Smooth muscle cell (in vitro differentiated cells): ENCODE data around the gene TTR. TPM values are rescaled to one million over a fixed set of nuclear protein-coding genes. Genes with fewer than 3 reads are reported as not detected.

Source experiments
- DNase-seq: peaks from one replicate; lab custom pipeline; 2025; ENCODE audit not compliant: unreplicated experiment; lab: John Stamatoyannopoulos, UW
- H2AFZ ChIP-seq: fragments of 200-600 bp; sonication (generic); 2 replicates; pipeline ENCODE4 v1.6.0; 2016; ENCODE audit warnings: antibody characterized with exemption, low read depth, mild to moderate bottlenecking
- H3F3A ChIP-seq: fragments of 200-600 bp; sonication (generic); 2 replicates; pipeline ENCODE4 v1.6.0; 2017; ENCODE audit warnings: antibody characterized with exemption, low read depth
- H3K27ac ChIP-seq: fragments of 200-600 bp; sonication (generic); 2 replicates; pipeline ENCODE4 v1.5.1; 2016; ENCODE audit warnings: low read depth, mild to moderate bottlenecking
- H3K27me3 ChIP-seq: fragments of 200-600 bp; sonication (generic); 2 replicates; pipeline ENCODE4 v1.6.1; 2016; ENCODE audit warnings: low read depth, mild to moderate bottlenecking
- H3K36me3 ChIP-seq: fragments of 200-600 bp; sonication (generic); 2 replicates; pipeline ENCODE4 v1.5.1; 2016; ENCODE audit warnings: low read depth
- H3K4me1 ChIP-seq: fragments of 200-600 bp; sonication (generic); 2 replicates; pipeline ENCODE4 v1.5.1; 2016; ENCODE audit warnings: low read depth
- H3K4me2 ChIP-seq: fragments of 200-600 bp; sonication (generic); 2 replicates; pipeline ENCODE4 v1.6.0; 2016; ENCODE audit warnings: mild to moderate bottlenecking
- H3K4me3 ChIP-seq: fragments of 200-600 bp; sonication (generic); 2 replicates; pipeline ENCODE4 v1.5.1; 2016; ENCODE audit warnings: mild to moderate bottlenecking
- H3K79me2 ChIP-seq: fragments of 200-600 bp; sonication (generic); 2 replicates; pipeline ENCODE4 v1.6.0; 2016; ENCODE audit warnings: low read depth, mild to moderate bottlenecking
- H3K9ac ChIP-seq: fragments of 200-600 bp; sonication (generic); 2 replicates; pipeline ENCODE4 v1.6.0; 2016; ENCODE audit warnings: low read depth
- H3K9me3 ChIP-seq: fragments of 200-600 bp; sonication (generic); replicated peaks from 2 replicates; pipeline ENCODE4 v1.5.1; 2016; ENCODE audit warnings: low read depth
- H4K20me1 ChIP-seq: fragments of 200-600 bp; sonication (generic); 2 replicates; pipeline ENCODE4 v1.6.0; 2016; ENCODE audit warnings: low read depth
- CTCF ChIP-seq: fragments of 200-600 bp; sonication (generic); IDR thresholded peaks from 2 replicates; pipeline ENCODE4 v1.5.1; 2017; ENCODE audit warnings: borderline replicate concordance, mild to moderate bottlenecking, antibody characterized with exemption; ENCODE audit not compliant: insufficient read depth, poor library complexity, severe bottlenecking
- WGBS: methylation state at CpG from one replicate; pipeline ENCODE4 v1.1.7; 2016; ENCODE audit warnings: low lambda C conversion rate; 5-methylcytosine and 5-hydroxymethylcytosine counted together
- polyA plus RNA-seq: library from polyadenylated mRNA; unstranded; fragments of >200 nt; fragmentation: Nextera tagmentation; extraction: Ambion mirVana; gene quantifications from 2 replicates; pipeline ENCODE4 v1.2.1, GENCODE V29; 2016
- total RNA-seq: library from RNA; depleted of rRNA; stranded (reverse); fragments of >200 nt; gene quantifications from 2 replicates; pipeline ENCODE4 v1.2.3, GENCODE V29; 2014

The TTR gene
- total and polyA plus RNA-seq, 2 experiments from 2014 or later = 2.6 TPM; not detected in 1

GRCh38 chr18:31632356-31632755 is 40.7 kb downstream of the TTR start:
- Histone ChIP-seq H4K20me1 (no peaks in the 10 kb centered on the region), H3K9ac (no peak overlapping the region), H3K4me2 (no peak overlapping the region), H3K9me3 (no peaks in the 10 kb centered on the region), H3K27ac (no peak overlapping the region), H3K36me3 (peaks cover under 1% of the 10 kb centered on the region), H2AFZ (no peak overlapping the region), H3K79me2 (no peaks in the 10 kb centered on the region), H3K4me1 (no peaks in the 10 kb centered on the region), H3F3A (no peaks in the 10 kb centered on the region), H3K4me3 (no peak overlapping the region), H3K27me3 (no peaks in the 10 kb centered on the region)
- no peak for DNase-seq
- WGBS = 94% methylated on average over 1 of the region's 1 CpG
- TF ChIP-seq CTCF = no peak

GRCh38 chr18:31633392-31634330 is 42.0 kb downstream of the TTR start:
- Histone ChIP-seq H3F3A (no peaks in the 10 kb centered on the region), H3K27me3 (no peaks in the 10 kb centered on the region), H3K9ac (no peak overlapping the region), H3K9me3 (no peaks in the 10 kb centered on the region), H3K4me3 (no peak overlapping the region), H3K79me2 (no peaks in the 10 kb centered on the region), H3K4me1 (no peaks in the 10 kb centered on the region), H3K4me2 (no peak overlapping the region), H3K36me3 (peaks cover 7% of the 10 kb centered on the region), H2AFZ (no peak overlapping the region), H4K20me1 (no peaks in the 10 kb centered on the region), H3K27ac (no peak overlapping the region)
- no peak for DNase-seq
- no peak for TF ChIP-seq CTCF
- 94% methylated on average over 10 of the region's 10 CpGs for WGBS

GRCh38 chr18:31634331-31634713 is 42.6 kb downstream of the TTR start:
- Histone ChIP-seq H3K4me3 (no peak overlapping the region), H3K9me3 (no peaks in the 10 kb centered on the region), H3K9ac (no peak overlapping the region), H2AFZ (no peak overlapping the region), H3K36me3 (peaks cover 7% of the 10 kb centered on the region), H4K20me1 (no peaks in the 10 kb centered on the region), H3K27ac (no peak overlapping the region), H3K79me2 (no peaks in the 10 kb centered on the region), H3K4me2 (no peak overlapping the region), H3K27me3 (no peaks in the 10 kb centered on the region), H3K4me1 (no peaks in the 10 kb centered on the region), H3F3A (no peaks in the 10 kb centered on the region)
- WGBS = 76% methylated on average over 3 of the region's 3 CpGs
- no peak for DNase-seq
- TF ChIP-seq CTCF = no peak

GRCh38 chr18:31636387-31636786 is 44.7 kb downstream of the TTR start:
- Histone ChIP-seq H2AFZ (no peak overlapping the region), H3K27me3 (no peaks in the 10 kb centered on the region), H3K9ac (no peak overlapping the region), H3K9me3 (no peaks in the 10 kb centered on the region), H3K79me2 (no peaks in the 10 kb centered on the region), H3F3A (no peaks in the 10 kb centered on the region), H3K4me3 (no peak overlapping the region), H3K36me3 (peaks cover 7% of the 10 kb centered on the region), H3K4me2 (no peak overlapping the region), H4K20me1 (no peaks in the 10 kb centered on the region), H3K27ac (no peak overlapping the region), H3K4me1 (no peaks in the 10 kb centered on the region)
- no peak for DNase-seq
- TF ChIP-seq CTCF = no peak
